DOHH2 (cell line): Measurements from ENCODE around the gene MAP2K2.

Source experiments
- H3F3A ChIP-seq: fragments of 200-600 bp; sonication (generic), shearing (Covaris generic); 2 replicates; pipeline ENCODE4 v1.6.0; 2016; ENCODE audit warnings: antibody characterized with exemption, mild to moderate bottlenecking; ENCODE audit not compliant: control insufficient read depth, insufficient read depth
- H3K27ac ChIP-seq: fragments of 200-600 bp; sonication (generic); 2 replicates; pipeline ENCODE4 v1.5.1; 2014; ENCODE audit warnings: low read depth, mild to moderate bottlenecking, low read length, moderate library complexity
- H3K27me3 ChIP-seq: fragments of 200-600 bp; sonication (generic); 2 replicates; pipeline ENCODE4 v1.6.1; 2014; ENCODE audit warnings: mild to moderate bottlenecking, low read length, mixed read lengths; ENCODE audit not compliant: control insufficient read depth
- H3K36me3 ChIP-seq: fragments of 200-600 bp; sonication (generic); 2 replicates; pipeline ENCODE4 v1.6.1; 2014; ENCODE audit warnings: mild to moderate bottlenecking, low read length, moderate library complexity, mixed read lengths; ENCODE audit not compliant: control insufficient read depth
- H3K4me1 ChIP-seq: fragments of 200-600 bp; sonication (generic); 2 replicates; pipeline ENCODE4 v1.6.1; 2014; ENCODE audit warnings: mild to moderate bottlenecking, low read length, mixed read lengths; ENCODE audit not compliant: control insufficient read depth
- H3K4me2 ChIP-seq: fragments of 200-600 bp; sonication (generic); 2 replicates; pipeline ENCODE4 v1.6.0; 2014; ENCODE audit warnings: mild to moderate bottlenecking, low read length, moderate library complexity
- H3K4me3 ChIP-seq: fragments of 200-600 bp; sonication (generic); 2 replicates; pipeline ENCODE4 v1.5.1; 2014; ENCODE audit warnings: mild to moderate bottlenecking, low read length, mixed read lengths
- H3K79me2 ChIP-seq: fragments of 200-600 bp; sonication (generic); 2 replicates; pipeline ENCODE4 v1.6.1; 2014; ENCODE audit warnings: mild to moderate bottlenecking, low read length, mixed read lengths; ENCODE audit not compliant: control insufficient read depth
- H3K9me2 ChIP-seq: fragments of 200-600 bp; sonication (generic); replicated peaks from 2 replicates; pipeline ENCODE4 v1.6.1; 2014; ENCODE audit warnings: mild to moderate bottlenecking, low read length, mixed read lengths; ENCODE audit not compliant: control insufficient read depth
- H3K9me3 ChIP-seq: fragments of 200-600 bp; sonication (generic); 2 replicates; pipeline ENCODE4 v1.6.1; 2014; ENCODE audit warnings: antibody characterized with exemption, low read length, mixed read lengths; ENCODE audit not compliant: control insufficient read depth, insufficient read depth
- H4K20me1 ChIP-seq: fragments of 200-600 bp; sonication (generic); 2 replicates; pipeline ENCODE4 v1.6.0; 2014; ENCODE audit warnings: low read depth, mild to moderate bottlenecking, antibody characterized with exemption, low read length, moderate library complexity; ENCODE audit not compliant: control insufficient read depth, insufficient read depth
- CTCF ChIP-seq: fragments of 200-600 bp; sonication (generic); IDR thresholded peaks from one replicate; pipeline ENCODE4 v1.5.1; 2014; ENCODE audit warnings: antibody characterized with exemption, mild to moderate bottlenecking, low read depth, low read length; ENCODE audit not compliant: poor library complexity, severe bottlenecking
- EZH2phosphoT487 ChIP-seq: fragments of 200-600 bp; sonication (generic); IDR thresholded peaks from 2 replicates; pipeline ENCODE4 v1.6.1; 2017; ENCODE audit warnings: borderline replicate concordance, mild to moderate bottlenecking, antibody characterized with exemption, low read length, moderate library complexity, mixed read lengths

Gene MAP2K2

DNA sequence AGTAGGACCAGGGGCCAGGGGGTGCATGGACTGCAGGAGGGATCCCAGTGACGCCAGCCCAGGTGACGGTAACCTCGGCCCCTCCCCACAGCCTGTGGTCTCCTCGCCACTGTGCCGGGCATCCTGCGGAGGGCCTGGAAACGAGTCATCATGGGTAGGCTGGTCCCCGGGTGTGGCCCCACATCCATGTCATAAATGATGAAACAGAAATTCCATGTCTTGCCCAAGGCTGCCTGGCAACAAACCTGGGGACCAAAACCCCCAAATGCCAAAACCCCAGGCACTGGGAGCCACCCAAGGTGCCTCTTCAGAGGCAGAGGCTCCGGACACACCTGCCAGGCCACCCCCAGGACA, 20.9 kb downstream of the MAP2K2 start:
- no peaks in the 10 kb centered on the region for H4K20me1 ChIP-seq
- no peaks in the 10 kb centered on the region for H3F3A ChIP-seq
- H3K9me2 ChIP-seq: no peaks in the 10 kb centered on the region
- H3K4me1 ChIP-seq: no peaks in the 10 kb centered on the region
- H3K4me2 ChIP-seq: no peak overlapping the region
- no peak overlapping the region for H3K27ac ChIP-seq
- H3K79me2 ChIP-seq: peaks cover 6% of the 10 kb centered on the region; the same call in 1 of the 2 replicates
- no peak overlapping the region for H3K4me3 ChIP-seq
- TF ChIP-seq EZH2phosphoT487: no peak
- TF ChIP-seq CTCF: no peak
- no peaks in the 10 kb centered on the region for H3K9me3 ChIP-seq
- H3K27me3 ChIP-seq: no peaks in the 10 kb centered on the region
- H3K36me3 ChIP-seq: peaks cover 53% of the 10 kb centered on the region

- no peak for TF ChIP-seq CTCF
- TF ChIP-seq EZH2phosphoT487: no peak
- peaks cover 53% of the 10 kb centered on the region for H3K36me3 ChIP-seq
- no peak overlapping the region for H3K4me2 ChIP-seq
- H3K79me2 ChIP-seq: peaks cover 2% of the 10 kb centered on the region; the same call in 1 of the 2 replicates
- no peaks in the 10 kb centered on the region for H4K20me1 ChIP-seq
- H3K27ac ChIP-seq: no peak overlapping the region
- H3K9me2 ChIP-seq: no peaks in the 10 kb centered on the region
- H3K4me1 ChIP-seq: no peaks in the 10 kb centered on the region
- H3K27me3 ChIP-seq: no peaks in the 10 kb centered on the region
- no peaks in the 10 kb centered on the region for H3F3A ChIP-seq
- no peak overlapping the region for H3K4me3 ChIP-seq
- no peaks in the 10 kb centered on the region for H3K9me3 ChIP-seq
Measured at GRCh38 chr19:4102339-4103079, 21.4 kb downstream of the MAP2K2 start.

DNA sequence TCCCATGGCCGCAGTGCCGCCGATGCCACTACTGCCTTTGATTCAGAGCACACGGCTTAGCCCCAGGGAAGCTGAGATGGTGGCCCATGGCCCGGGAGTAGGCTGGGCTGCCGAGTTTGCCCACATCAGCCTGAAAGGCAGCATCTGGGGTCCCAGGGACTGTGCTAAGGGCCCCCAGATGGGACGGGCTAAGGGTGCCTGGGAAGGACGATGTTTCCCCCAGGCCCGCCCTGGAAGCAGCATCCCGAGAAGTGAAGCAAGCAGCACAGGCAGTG, 22.5 kb downstream of the MAP2K2 start:
- Histone ChIP-seq H3K4me3 (no peak overlapping the region), H3K27me3 (no peaks in the 10 kb centered on the region), H3K27ac (no peak overlapping the region), H4K20me1 (no peaks in the 10 kb centered on the region), H3K4me1 (no peaks in the 10 kb centered on the region), H3F3A (no peaks in the 10 kb centered on the region), H3K79me2 (no peaks in the 10 kb centered on the region), H3K36me3 (peaks cover 52% of the 10 kb centered on the region), H3K9me3 (no peaks in the 10 kb centered on the region), H3K4me2 (no peak overlapping the region), H3K9me2 (no peaks in the 10 kb centered on the region)
- TF ChIP-seq EZH2phosphoT487: no peak
- TF ChIP-seq CTCF: no peak
